ENCODE measurements around the gene PPA2. TPM values are rescaled to one million over a fixed set of nuclear protein-coding genes. Genes with fewer than 3 reads are reported as not detected.

The PPA2 gene
- total RNA-seq, 1 experiment from 2014 or later = 165 TPM

- TF ChIP-seq CTCF (IDR thresholded peaks at IDR 0.05; ENCODE audit: unreplicated experiment) = no peak
- peaks cover 21% of the 10 kb centered on the region for H3K9me3 Mint-ChIP-seq (ENCODE audit: unreplicated experiment)
- intact Hi-C loops (cut with micrococcal nuclease) = no loop called here
- no peak overlapping the region for H3K4me3 Mint-ChIP-seq (ENCODE audit: unreplicated experiment)
- H3K27me3 Mint-ChIP-seq (ENCODE audit: insufficient read depth, unreplicated experiment) = no peaks in the 10 kb centered on the region
- no peaks in the 10 kb centered on the region for H3K4me1 Mint-ChIP-seq (ENCODE audit: insufficient read depth, unreplicated experiment)
- POLR2A ChIA-PET = interaction anchor here (0.6 to 0.7 kb wide), 2 partner anchors 11 to 84 kb away, joined by 4 read pairs; no protein-coding TSS in a partner anchor
- H3K36me3 Mint-ChIP-seq (ENCODE audit: insufficient read depth, unreplicated experiment) = peaks cover 57% of the 10 kb centered on the region
- no peak overlapping the region for H3K27ac Mint-ChIP-seq (ENCODE audit: low read depth, unreplicated experiment)
- no TSS peak for BruUV-seq (replicated peaks)
- no peak for DNase-seq (ENCODE audit: unreplicated experiment)
- CTCF ChIA-PET = interaction anchor here (0.9 to 1.6 kb wide), 2 partner anchors 31 to 1432 kb away, joined by 3 to 4 read pairs; no protein-coding TSS in a partner anchor
Measured at GRCh38 chr4:105426187-105426897, 47.5 kb downstream of the PPA2 start.

GRCh38 chr4:105422207-105422920, 51.5 kb downstream of the PPA2 start:
- Mint-ChIP-seq H3K4me3 (ENCODE audit: unreplicated experiment) (no peak overlapping the region), H3K27ac (ENCODE audit: low read depth, unreplicated experiment) (no peak overlapping the region), H3K4me1 (ENCODE audit: insufficient read depth, unreplicated experiment) (no peaks in the 10 kb centered on the region), H3K9me3 (ENCODE audit: unreplicated experiment) (peaks cover 18% of the 10 kb centered on the region), H3K27me3 (ENCODE audit: insufficient read depth, unreplicated experiment) (no peaks in the 10 kb centered on the region), H3K36me3 (ENCODE audit: insufficient read depth, unreplicated experiment) (peaks cover 54% of the 10 kb centered on the region)
- intact Hi-C loops (cut with micrococcal nuclease) = no loop called here
- no peak for TF ChIP-seq CTCF (IDR thresholded peaks at IDR 0.05; ENCODE audit: unreplicated experiment)
- ChIA-PET CTCF (no interaction called here), POLR2A (no interaction called here)
- DNase-seq (ENCODE audit: unreplicated experiment) = no peak
- BruUV-seq (replicated peaks) = no TSS peak

GRCh38 chr4:105417624-105418023, 56.2 kb downstream of the PPA2 start:
- intact Hi-C loops (cut with micrococcal nuclease) = no loop called here
- ChIA-PET CTCF (no interaction called here), POLR2A (no interaction called here)
- Mint-ChIP-seq H3K27me3 (ENCODE audit: insufficient read depth, unreplicated experiment) (no peaks in the 10 kb centered on the region), H3K36me3 (ENCODE audit: insufficient read depth, unreplicated experiment) (peaks cover 40% of the 10 kb centered on the region), H3K27ac (ENCODE audit: low read depth, unreplicated experiment) (no peak overlapping the region), H3K4me1 (ENCODE audit: insufficient read depth, unreplicated experiment) (no peaks in the 10 kb centered on the region), H3K4me3 (ENCODE audit: unreplicated experiment) (no peak overlapping the region), H3K9me3 (ENCODE audit: unreplicated experiment) (no peaks in the 10 kb centered on the region)
- no peak for DNase-seq (ENCODE audit: unreplicated experiment)
- BruUV-seq (replicated peaks) = no TSS peak
- no peak for TF ChIP-seq CTCF (IDR thresholded peaks at IDR 0.05; ENCODE audit: unreplicated experiment)

- DNase-seq (ENCODE audit: unreplicated experiment) = no peak
- TF ChIP-seq CTCF (IDR thresholded peaks at IDR 0.05; ENCODE audit: unreplicated experiment) = no peak
- H3K27me3 Mint-ChIP-seq (ENCODE audit: insufficient read depth, unreplicated experiment) = no peaks in the 10 kb centered on the region
- intact Hi-C loops (cut with micrococcal nuclease) = no loop called here
- peaks cover 35% of the 10 kb centered on the region for H3K36me3 Mint-ChIP-seq (ENCODE audit: insufficient read depth, unreplicated experiment)
- no TSS peak for BruUV-seq (replicated peaks)
- ChIA-PET POLR2A (interaction anchor here (0.6 kb wide), 2 partner anchors 11 to 375 kb away, joined by 3 to 4 read pairs; no protein-coding TSS in a partner anchor), CTCF (no interaction called here)
- H3K27ac Mint-ChIP-seq (ENCODE audit: low read depth, unreplicated experiment) = no peak overlapping the region
- H3K9me3 Mint-ChIP-seq (ENCODE audit: unreplicated experiment) = peaks cover 13% of the 10 kb centered on the region
- H3K4me3 Mint-ChIP-seq (ENCODE audit: unreplicated experiment) = no peak overlapping the region
- H3K4me1 Mint-ChIP-seq (ENCODE audit: insufficient read depth, unreplicated experiment) = no peaks in the 10 kb centered on the region
Measured at GRCh38 chr4:105415281-105415744, 58.5 kb downstream of the PPA2 start.

Measured in MCF 10A (cell line).